Measurements from ENCODE around the gene TUBA1B.

DNA sequence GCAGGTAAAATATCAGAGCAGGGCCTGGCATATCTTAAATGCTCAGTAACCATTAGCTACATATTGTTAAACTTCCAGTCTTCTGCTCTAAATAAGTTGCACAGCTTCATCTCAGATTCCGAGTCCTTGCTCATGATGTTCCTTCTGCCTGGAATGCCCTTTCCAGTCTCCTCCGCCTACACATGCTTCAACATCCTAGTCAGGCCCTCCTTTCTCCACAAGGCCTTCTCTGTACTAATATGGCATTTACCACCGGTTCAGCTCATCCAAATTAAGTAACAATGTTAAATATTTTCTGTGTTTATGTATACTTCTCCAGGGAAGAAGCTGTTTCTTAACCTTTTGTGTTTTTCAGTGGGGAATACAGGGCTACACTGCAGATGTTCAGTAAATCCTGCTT, 45.1 kb downstream of the TUBA1B start:
- TF ChIP-seq POLR2A (IDR thresholded peaks at IDR 0.05; ENCODE audit: low read length), result no peak
- no peak for TF ChIP-seq GATA1 (IDR thresholded peaks at IDR 0.05; ENCODE audit: low read depth, low read length)
